Choroid plexus epithelial cell (primary cell): Measurements from ENCODE around the gene HSD17B12.

Source experiments
- DNase-seq: peaks from one replicate; pipeline ENCODE4 v3.0.0-alpha.2; 2010; ENCODE audit warnings: low read depth
- H3K4me3 ChIP-seq: 2 replicates; pipeline ENCODE4 v1.5.1; 2011; ENCODE audit warnings: low read depth, mild to moderate bottlenecking, control low read depth, low read length, moderate library complexity
- CTCF ChIP-seq: conservative IDR thresholded peaks from 2 replicates; pipeline ENCODE4 v1.5.1; 2011; ENCODE audit warnings: low read depth, mild to moderate bottlenecking, control low read depth, inconsistent platforms, low read length, moderate library complexity

Gene HSD17B12

GRCh38 chr11:43772733-43773132, 92.2 kb downstream of the HSD17B12 start:
- no peak for TF ChIP-seq CTCF
- H3K4me3 ChIP-seq, result no peak overlapping the region
- DNase-seq, result no peak

GRCh38 chr11:43774786-43775185, 94.2 kb downstream of the HSD17B12 start:
- no peak for DNase-seq
- no peak for TF ChIP-seq CTCF
- H3K4me3 ChIP-seq, result no peak overlapping the region

- H3K4me3 ChIP-seq, result no peak overlapping the region
- no peak for TF ChIP-seq CTCF
- DNase-seq, result no peak
Observed at GRCh38 chr11:43779306-43779705, 98.8 kb downstream of the HSD17B12 start.

GRCh38 chr11:43784301-43784700, 103.8 kb downstream of the HSD17B12 start:
- TF ChIP-seq CTCF, result no peak
- no peak for DNase-seq
- H3K4me3 ChIP-seq, result no peak overlapping the region

- no peak for TF ChIP-seq CTCF
- DNase-seq, result peak; percentile 16
- H3K4me3 ChIP-seq, result no peak overlapping the region
Observed at GRCh38 chr11:43784866-43785265, 104.3 kb downstream of the HSD17B12 start.

GRCh38 chr11:43785318-43785717, 104.8 kb downstream of the HSD17B12 start:
- no peak for TF ChIP-seq CTCF

GRCh38 chr11:43786016-43786415, 105.5 kb downstream of the HSD17B12 start:
- TF ChIP-seq CTCF, result no peak

More at GRCh38 chr11:43785318-43785717, 104.8 kb downstream of the HSD17B12 start:
- DNase-seq, result no peak
- no peak overlapping the region for H3K4me3 ChIP-seq

More at GRCh38 chr11:43786016-43786415, 105.5 kb downstream of the HSD17B12 start:
- DNase-seq, result no peak
- no peak overlapping the region for H3K4me3 ChIP-seq
